Fibroblast of skin of right quadriceps (primary cell): Measurements from ENCODE around the gene DGAT2.

Experiments used
- DNase-seq: peaks from one replicate; pipeline ENCODE4 v3.0.0-alpha.2; 2013

Gene DGAT2

DNA sequence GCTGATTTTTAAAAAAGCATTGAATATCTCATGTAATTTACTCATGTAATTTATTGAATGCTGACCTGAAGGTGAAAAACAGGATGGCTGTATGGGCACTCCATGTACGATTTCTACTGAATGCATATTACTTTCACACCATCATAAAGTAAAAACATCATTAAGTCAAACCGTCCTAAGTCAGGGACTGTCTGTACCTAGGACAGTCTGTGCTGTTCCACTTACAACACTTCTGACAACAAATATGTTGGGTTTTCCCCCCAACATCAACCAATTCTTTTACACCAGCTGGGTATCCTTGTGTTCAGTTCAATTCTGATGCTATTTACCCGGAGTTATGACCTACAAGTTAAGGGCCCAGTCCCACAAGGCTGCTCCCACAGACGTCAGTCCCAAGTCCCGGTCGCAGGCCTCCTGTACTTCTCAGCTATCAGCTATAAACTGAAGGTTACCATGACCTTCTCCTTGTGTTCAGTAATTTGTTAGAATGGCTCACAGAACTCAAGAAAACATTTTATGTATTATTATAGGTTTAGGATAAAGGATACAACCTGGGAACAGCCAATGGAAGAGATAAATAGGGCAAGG is 63.4 kb downstream of the DGAT2 start:
- no peak for DNase-seq

DNA sequence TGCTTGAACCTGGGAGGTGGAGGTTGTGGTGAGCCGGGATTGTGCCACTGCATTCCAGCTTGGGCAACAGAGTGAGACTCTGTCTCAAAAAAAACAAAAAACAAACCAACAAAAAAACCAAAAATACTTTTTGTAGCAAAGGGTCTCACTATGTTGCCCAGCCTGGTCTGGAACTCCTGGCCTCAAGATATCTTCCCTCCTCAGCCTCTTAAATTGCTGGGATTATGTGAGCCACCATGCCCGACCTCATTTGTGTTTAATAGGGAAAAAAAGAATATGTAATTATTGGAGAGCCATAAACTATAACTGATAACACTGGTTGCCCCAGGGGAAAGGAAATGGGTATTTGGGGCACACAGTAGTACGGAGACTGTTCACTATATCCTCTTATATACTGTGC is 66.2 kb downstream of the DGAT2 start:
- no peak for DNase-seq

DNA sequence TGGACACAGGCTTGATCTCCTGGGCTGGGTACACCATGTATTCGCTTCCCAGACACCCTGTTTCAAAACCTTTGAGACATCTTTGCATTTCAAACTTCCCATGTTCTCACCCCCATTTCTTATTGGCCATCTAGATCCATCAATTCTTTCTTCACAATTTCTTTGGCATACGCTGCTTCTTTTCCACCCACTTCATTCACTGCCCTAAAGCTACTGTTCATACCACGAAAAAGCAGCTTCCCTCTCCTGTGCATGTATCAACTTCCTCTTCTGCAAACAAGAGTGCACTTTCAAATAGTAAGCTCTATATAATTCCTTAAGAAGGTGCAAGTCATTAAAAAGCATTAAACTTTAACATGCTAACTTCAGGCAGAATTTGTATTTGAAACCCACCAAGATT is 67.8 kb downstream of the DGAT2 start:
- DNase-seq, result no peak

DNA sequence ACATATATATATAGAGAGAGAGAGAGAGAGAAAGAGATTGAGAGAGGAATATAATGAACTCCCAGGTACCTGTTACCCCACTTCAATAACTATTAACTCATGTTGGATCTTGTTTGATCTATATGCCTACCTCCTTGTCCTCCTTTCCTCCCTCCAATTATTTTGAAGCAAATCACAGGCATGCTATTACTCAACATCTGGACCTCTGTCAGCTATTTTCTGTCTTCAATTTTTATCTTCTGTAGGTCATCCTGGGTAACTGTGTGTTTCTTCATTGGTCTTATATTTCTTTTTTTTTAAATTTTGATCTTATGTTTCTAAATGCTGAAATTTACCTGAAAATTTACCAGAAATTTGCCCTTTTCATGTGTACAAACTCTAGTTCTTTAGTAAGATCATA is 71.3 kb downstream of the DGAT2 start:
- DNase-seq, result no peak

DNA sequence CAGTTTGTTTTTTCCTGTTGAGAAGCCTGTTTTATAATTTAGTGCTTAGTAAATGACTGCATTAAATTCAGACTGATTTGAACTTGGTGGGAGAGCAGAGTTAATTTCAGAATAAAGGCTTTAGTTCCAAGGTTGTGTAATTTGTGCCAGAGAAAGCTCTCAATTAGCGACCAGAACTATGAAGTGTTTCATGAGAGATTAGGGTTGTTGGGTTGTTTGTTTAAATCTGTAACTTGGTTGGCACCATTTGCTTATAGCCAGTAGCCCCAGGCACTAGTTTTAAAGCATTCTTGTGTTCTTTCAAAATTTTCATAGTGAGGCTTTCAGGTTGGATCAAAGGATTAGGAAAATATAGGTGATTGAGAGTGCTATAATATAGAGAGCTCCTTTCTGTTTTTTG is 71.9 kb downstream of the DGAT2 start:
- no peak for DNase-seq

DNA sequence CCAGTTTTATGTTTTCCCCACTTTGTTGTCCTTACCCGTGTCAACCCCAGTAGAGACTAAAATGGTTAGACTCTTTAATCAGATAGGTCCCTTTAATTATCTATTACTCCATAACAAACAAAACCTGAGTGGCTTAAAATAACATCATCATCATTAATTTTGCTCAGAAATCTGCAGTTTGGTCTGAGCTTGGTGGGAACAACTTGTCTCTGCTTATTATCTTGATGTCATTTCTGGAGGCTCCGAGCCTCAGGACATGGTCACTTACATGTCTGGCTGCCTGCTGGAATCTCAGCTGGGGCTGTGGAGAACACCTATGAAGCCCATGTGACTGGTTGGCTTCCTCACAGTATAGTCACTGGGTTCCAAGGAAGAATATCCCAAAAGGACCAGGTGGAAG is 73.2 kb downstream of the DGAT2 start:
- DNase-seq, result no peak

DNA sequence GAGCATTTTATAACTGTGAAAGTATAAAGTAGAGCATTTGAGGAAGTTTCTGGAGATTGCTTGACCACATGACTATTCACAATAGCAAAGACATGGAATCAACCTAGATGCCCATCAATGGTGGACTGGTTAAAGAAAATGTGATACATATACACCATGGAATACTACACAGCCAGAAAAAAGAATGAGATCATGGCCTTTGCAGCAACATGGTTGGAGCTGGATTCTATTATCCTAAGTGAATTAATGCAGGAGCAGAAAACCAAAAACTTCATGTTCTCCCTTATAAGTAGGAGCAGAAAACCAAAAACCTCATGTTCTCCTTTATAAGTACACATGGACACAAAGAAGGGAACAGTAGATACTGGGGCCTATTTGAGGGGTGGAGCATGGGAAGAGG is 76.7 kb downstream of the DGAT2 start:
- DNase-seq, result no peak

DNA sequence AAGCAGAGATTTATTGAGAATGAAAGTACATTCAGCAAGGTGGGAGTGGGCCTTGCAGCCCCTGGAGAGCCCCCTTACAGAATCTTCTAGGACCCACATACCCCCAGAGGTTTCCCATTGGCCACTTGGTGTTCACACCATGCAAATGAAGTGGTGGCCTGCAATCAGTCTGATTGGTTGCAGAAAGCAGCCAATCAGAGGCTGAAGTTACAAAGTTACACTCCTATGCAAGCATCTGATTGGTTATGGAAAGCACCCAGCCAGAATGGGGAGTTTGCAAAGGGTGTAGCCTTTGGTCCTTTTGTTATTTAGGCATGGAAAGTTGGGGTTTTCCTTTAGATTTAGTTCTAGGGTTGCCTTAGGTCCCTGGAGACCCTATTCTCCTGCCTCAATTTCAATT is 81.3 kb downstream of the DGAT2 start:
- no peak for DNase-seq

DNA sequence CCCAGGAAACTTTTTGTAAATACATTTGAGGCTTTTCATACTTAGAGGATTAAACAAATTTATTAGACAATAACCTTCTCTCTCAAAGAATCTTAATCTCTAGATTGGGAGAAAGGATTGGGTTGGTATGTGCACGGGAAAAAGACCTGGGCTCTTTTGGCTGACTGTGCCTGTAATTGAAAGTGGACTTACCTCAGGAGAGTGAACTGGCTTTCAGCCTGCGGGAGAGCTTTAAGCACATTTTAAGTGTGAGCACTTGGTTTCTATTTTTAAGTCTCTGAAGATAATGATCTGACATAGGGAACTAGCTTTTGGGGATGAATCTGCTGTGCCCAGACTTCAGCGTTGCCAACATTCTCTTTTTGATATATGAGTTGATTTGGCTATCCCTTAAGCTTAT is 82.2 kb downstream of the DGAT2 start:
- no peak for DNase-seq
